ENCODE data around the gene CMYA5.

- no peak for TF ChIP-seq POLR2A (IDR thresholded peaks at IDR 0.05; ENCODE audit: low read length)
- no peak for TF ChIP-seq GATA1 (IDR thresholded peaks at IDR 0.05; ENCODE audit: low read depth, low read length)
Measured at GRCh38 chr5:79772651-79773050, 83.0 kb downstream of the CMYA5 start.

Data from erythroblast (primary cell).